H1 (cell line): ENCODE measurements around the gene BRD9. TPM values are rescaled to one million over a fixed set of nuclear protein-coding genes. Genes with fewer than 3 reads are reported as not detected.

ENCODE experiments used
- HDAC2 ChIP-seq, 2 experiments: fragments of 300-600 bp in 1 of 2; sonication (generic) in 1 of 2; IDR thresholded peaks; 2 replicates each; pipeline ENCODE4 v1.6.1; 2011 to 2012; ENCODE audit warnings: low read depth in 2 of 2, low read length in 2 of 2, mild to moderate bottlenecking in 2 of 2, moderate library complexity in 2 of 2, borderline replicate concordance in 1 of 2, inconsistent platforms in 1 of 2
- HDAC6 ChIP-seq: IDR thresholded peaks from one replicate; pipeline ENCODE4 v1.7.1; 2012; ENCODE audit warnings: low read depth, mild to moderate bottlenecking, inconsistent platforms, low read length, moderate library complexity
- JUN ChIP-seq: IDR thresholded peaks from 2 replicates; pipeline ENCODE4 v1.6.1; 2011; ENCODE audit warnings: low read depth, mild to moderate bottlenecking, improper control_type of control experiment, low read length
- MAFK ChIP-seq: IDR thresholded peaks from 2 replicates; pipeline ENCODE4 v1.6.1; 2012; ENCODE audit warnings: low read depth, mild to moderate bottlenecking, improper control_type of control experiment, low read length
- NRF1 ChIP-seq: IDR thresholded peaks from 2 replicates; pipeline ENCODE4 v1.6.1; 2011; ENCODE audit warnings: mild to moderate bottlenecking, low read depth, low read length, improper control_type of control experiment
- POLR2A ChIP-seq, 2 experiments: IDR thresholded peaks; 1 replicate in 1 of 2; 2 replicates in 1 of 2; pipeline ENCODE4 v1.6.1; 2011; ENCODE audit warnings: low read depth in 2 of 2, low read length in 2 of 2, mild to moderate bottlenecking in 2 of 2; ENCODE audit errors: control extremely low read depth in 1 of 2
- polyA plus RNA-seq, 7 experiments: library from polyadenylated mRNA; depleted of rRNA in 3 of 7; stranded (reverse) in 5 of 7; unstranded in 2 of 7; fragments of >200 nt in 5 of 7; fragments of 200-250 nt in 2 of 7; gene quantifications; 1 replicate in 5 of 7; 2 replicates in 1 of 7; 4 replicates in 1 of 7; pipeline versions ENCODE4 v1.2.1 to v1.2.3, GENCODE V29; 2011 to 2013; ENCODE audit warnings: missing spikeins in 2 of 7, mixed read lengths in 2 of 7
- total RNA-seq: library from RNA; stranded (reverse); fragmentation: NEBNext Ultra II Directional; extraction: Animal tissue kit (Norgen Biotek cat#: 25700); gene quantifications from 2 replicates; pipeline ENCODE4 v1.2.1, GENCODE V29; 2021

The BRD9 gene
- total and polyA plus RNA-seq, 2 of the 8 experiments (the other 6 are each of a cell fraction or from before 2014, with no cell fraction given), result 9.3 to 49.4 TPM

DNA sequence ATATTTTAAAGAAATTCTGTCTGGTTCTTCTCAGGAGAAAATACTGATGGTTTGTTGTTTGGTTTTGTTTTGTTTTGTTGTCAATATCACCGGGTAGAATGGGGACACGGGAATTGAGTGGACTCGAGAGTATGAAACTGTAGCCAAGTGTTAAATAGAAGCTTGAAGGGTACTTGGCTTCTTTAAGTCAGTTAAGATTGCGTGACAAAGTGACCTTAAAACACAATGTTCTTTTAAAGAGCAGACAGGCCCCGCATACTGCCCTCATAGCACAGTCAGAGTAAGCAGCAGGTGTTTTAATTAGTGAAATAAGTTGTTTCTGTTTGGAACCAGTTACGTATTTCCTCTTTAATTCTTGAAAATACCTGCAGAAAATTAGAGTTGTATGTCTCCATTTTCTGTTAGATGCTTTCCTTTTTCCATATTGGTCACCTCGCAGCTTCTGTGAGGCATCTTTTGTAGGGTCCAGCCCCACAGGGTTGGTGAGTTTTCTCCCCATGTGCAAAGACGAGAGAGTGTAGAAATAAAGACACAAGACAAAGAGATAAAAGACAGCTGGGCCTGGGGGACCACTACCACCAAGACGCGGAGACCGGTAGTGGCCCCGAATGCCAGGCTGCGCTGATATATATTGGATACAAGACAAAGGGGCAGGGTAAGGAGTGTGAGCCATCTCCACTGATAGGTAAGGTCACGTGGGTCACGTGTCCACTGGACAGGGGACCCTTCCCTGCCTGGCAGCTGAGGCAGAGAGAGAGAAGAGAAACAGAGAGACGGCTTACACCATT lies 9.7 kb upstream of the BRD9 start (continued):
- TF ChIP-seq HDAC6, result no peak
- TF ChIP-seq NRF1, result no peak
- TF ChIP-seq HDAC2 (IDR thresholded peaks at IDR 0.05; ENCODE audit: borderline replicate concordance in 1 of 2, low read depth in 2 of 2, low read length in 2 of 2), result no peak
- TF ChIP-seq MAFK, result no peak
- no peak for TF ChIP-seq JUN
- TF ChIP-seq POLR2A (IDR thresholded peaks at IDR 0.05; ENCODE audit: control extremely low read depth in 1 of 2, low read depth in 2 of 2, low read length in 2 of 2), result no peak
- TF ChIP-seq, all 59 proteins: peak for 0
